H1 (cell line): Measurements from ENCODE around the gene GIPC2. TPM values are rescaled to one million over a fixed set of nuclear protein-coding genes. Genes with fewer than 3 reads are reported as not detected.

Experiments
- CTCF ChIA-PET: fragments of 300-600 bp; sonication (Branson Sonifier 250); formaldehyde crosslinking; loops from one replicate; lab custom pipeline; 2021; ENCODE audit not compliant: partially characterized antibody; lab: Charles Lee
- POLR2A ChIA-PET: fragments of 300-600 bp; sonication (Branson Sonifier 250); formaldehyde crosslinking; loops from one replicate; lab custom pipeline; 2021; ENCODE audit warnings: inconsistent platforms; ENCODE audit not compliant: partially characterized antibody; lab: Charles Lee
- DNase-seq, 2 experiments: peaks; one replicate each; pipeline versions ENCODE4 v3.0.0 to v3.0.0-alpha.2; 2010 to 2022; ENCODE audit warnings: low spot score in 2 of 2, low read depth in 1 of 2, mixed read lengths in 1 of 2
- FAIRE-seq: peaks from 2 replicates; lab custom pipeline; 2011; peaks lifted over from hg19 to GRCh38; lab: Jason Lieb, UNC
- H2AFZ ChIP-seq: 2 replicates; pipeline ENCODE4 v1.8.1; 2012; ENCODE audit warnings: low read length, inconsistent platforms
- H2AK5ac ChIP-seq: 2 replicates; pipeline ENCODE4 v1.6.1; 2013; ENCODE audit warnings: low read depth, low read length
- H2BK120ac ChIP-seq: replicated peaks from 2 replicates; pipeline ENCODE3; 2013; ENCODE audit warnings: low read depth, low read length, inconsistent platforms
- H2BK12ac ChIP-seq: 2 replicates; pipeline ENCODE4 v1.6.1; 2013; ENCODE audit warnings: low read depth, low read length
- H2BK15ac ChIP-seq: 2 replicates; pipeline ENCODE4 v1.6.1; 2013; ENCODE audit warnings: low read length
- H2BK20ac ChIP-seq: 2 replicates; pipeline ENCODE4 v1.6.1; 2013; ENCODE audit warnings: low read length
- H2BK5ac ChIP-seq: 2 replicates; pipeline ENCODE4 v1.6.1; 2013; ENCODE audit warnings: low read depth, low read length
- H3K14ac ChIP-seq: 2 replicates; pipeline ENCODE4 v1.6.1; 2013; ENCODE audit warnings: inconsistent platforms; ENCODE audit not compliant: insufficient read length
- H3K18ac ChIP-seq: 2 replicates; pipeline ENCODE4 v1.6.1; 2013; ENCODE audit warnings: low read length; ENCODE audit errors: extremely low read depth
- H3K23ac ChIP-seq: 2 replicates; pipeline ENCODE4 v1.6.1; 2013; ENCODE audit warnings: inconsistent platforms; ENCODE audit not compliant: insufficient read length
- H3K23me2 ChIP-seq: 2 replicates; pipeline ENCODE4 v1.6.1; 2013; ENCODE audit warnings: low read depth, low read length
- H3K27ac ChIP-seq: 2 replicates; pipeline ENCODE4 v1.6.1; 2011; ENCODE audit warnings: low read depth, low read length, inconsistent platforms
- H3K27me3 ChIP-seq, 4 experiments: replicated peaks in 1 of 4; 1 replicate in 1 of 4; 2 replicates in 3 of 4; pipeline versions ENCODE4 v1.6.1 to v1.8.1; 2011 to 2013; ENCODE audit warnings: low read length in 3 of 4, mild to moderate bottlenecking in 3 of 4, inconsistent platforms in 2 of 4, mixed read lengths in 2 of 4, moderate library complexity in 1 of 4; ENCODE audit not compliant: control insufficient read depth in 3 of 4, insufficient read depth in 3 of 4; ENCODE audit errors: extremely low read depth in 1 of 4
- H3K36me3 ChIP-seq, 4 experiments: 2 replicates each; pipeline versions ENCODE4 v1.6.1 to v1.8.1; 2011 to 2013; ENCODE audit warnings: mild to moderate bottlenecking in 4 of 4, low read length in 3 of 4, moderate library complexity in 2 of 4, control low read depth in 1 of 4, inconsistent platforms in 1 of 4; ENCODE audit not compliant: insufficient read depth in 4 of 4, control insufficient read depth in 2 of 4
- H3K4ac ChIP-seq: replicated peaks from 2 replicates; pipeline ENCODE3; 2013; ENCODE audit warnings: low read length, low read depth, mixed read lengths, inconsistent platforms; ENCODE audit not compliant: insufficient read length
- H3K4me1 ChIP-seq, 4 experiments: replicated peaks in 1 of 4; 1 replicate in 1 of 4; 2 replicates in 3 of 4; pipeline versions ENCODE4 v1.6.1 to v1.8.1; 2011 to 2013; ENCODE audit warnings: low read length in 3 of 4, inconsistent platforms in 2 of 4, mixed read lengths in 1 of 4; ENCODE audit not compliant: insufficient read depth in 4 of 4, control insufficient read depth in 3 of 4
- H3K4me2 ChIP-seq, 2 experiments: 2 replicates each; pipeline versions ENCODE4 v1.6.1 to v1.8.1; 2011 to 2013; ENCODE audit warnings: low read depth in 2 of 2, low read length in 2 of 2, control low read depth in 1 of 2, inconsistent platforms in 1 of 2, mild to moderate bottlenecking in 1 of 2; ENCODE audit not compliant: insufficient read depth in 1 of 2
- H3K4me3 ChIP-seq, 4 experiments: fragments of 200-600, 300-600 bp in 1 of 4; sonication (generic), shearing (Covaris generic), sonication (Bioruptor Twin) in 1 of 4; 2 replicates each; pipeline versions ENCODE4 v1.5.1 to v1.8.1; 2011 to 2016; ENCODE audit warnings: low read length in 4 of 4, low read depth in 3 of 4, control low read depth in 2 of 4, inconsistent platforms in 2 of 4, mild to moderate bottlenecking in 2 of 4, mixed read lengths in 1 of 4, moderate library complexity in 1 of 4; ENCODE audit not compliant: insufficient read depth in 2 of 4; ENCODE audit errors: extremely low read depth in 1 of 4
- H3K56ac ChIP-seq: replicated peaks from 2 replicates; pipeline ENCODE3; 2013; ENCODE audit warnings: low read depth, mild to moderate bottlenecking, mixed read lengths, low read length, inconsistent platforms; ENCODE audit not compliant: insufficient read length
- H3K79me1 ChIP-seq: 2 replicates; pipeline ENCODE4 v1.6.1; 2013; ENCODE audit warnings: low read depth, low read length, control low read depth
- H3K79me2 ChIP-seq, 2 experiments: 2 replicates each; pipeline versions ENCODE4 v1.6.1 to v1.8.1; 2012 to 2013; ENCODE audit warnings: low read length in 2 of 2, mild to moderate bottlenecking in 2 of 2, inconsistent platforms in 1 of 2; ENCODE audit not compliant: insufficient read depth in 2 of 2, control insufficient read depth in 1 of 2
- H3K9ac ChIP-seq, 4 experiments: replicated peaks in 1 of 4; 1 replicate in 1 of 4; 2 replicates in 3 of 4; pipeline versions ENCODE4 v1.6.1 to v1.8.1; 2011 to 2013; ENCODE audit warnings: low read depth in 3 of 4, low read length in 3 of 4, control low read depth in 2 of 4, mild to moderate bottlenecking in 2 of 4, moderate library complexity in 2 of 4, inconsistent platforms in 1 of 4; ENCODE audit errors: extremely low read depth in 1 of 4
- H3K9me3 ChIP-seq, 2 experiments: 2 replicates each; pipeline versions ENCODE4 v1.6.1 to v1.8.1; 2012 to 2013; ENCODE audit warnings: mild to moderate bottlenecking in 2 of 2, moderate library complexity in 2 of 2, control low read depth in 1 of 2, inconsistent platforms in 1 of 2, low read depth in 1 of 2, low read length in 1 of 2, mixed read lengths in 1 of 2; ENCODE audit not compliant: insufficient read depth in 2 of 2
- H4K20me1 ChIP-seq, 2 experiments: replicated peaks in 1 of 2; 2 replicates each; pipeline versions ENCODE3 to v1.8.1; 2011 to 2013; ENCODE audit warnings: inconsistent platforms in 2 of 2, low read length in 2 of 2, mild to moderate bottlenecking in 1 of 2; ENCODE audit not compliant: insufficient read depth in 2 of 2, control insufficient read depth in 1 of 2
- H4K5ac ChIP-seq: 2 replicates; pipeline ENCODE4 v1.6.1; 2013; ENCODE audit warnings: low read length, low read depth, mixed read lengths, inconsistent platforms; ENCODE audit not compliant: insufficient read length
- H4K8ac ChIP-seq: 2 replicates; pipeline ENCODE4 v1.8.0; 2013; ENCODE audit warnings: mild to moderate bottlenecking, moderate library complexity, low read length, inconsistent platforms; ENCODE audit not compliant: insufficient read depth; ENCODE audit errors: extremely low read depth
- H4K91ac ChIP-seq: replicated peaks from 2 replicates; pipeline ENCODE3; 2013; ENCODE audit warnings: low read length, mixed read lengths, inconsistent platforms; ENCODE audit not compliant: insufficient read length
- BRCA1 ChIP-seq: IDR thresholded peaks from 2 replicates; pipeline ENCODE4 v1.6.1; 2012; ENCODE audit warnings: low read depth, low read length, improper control_type of control experiment
- CHD1 ChIP-seq: IDR thresholded peaks from 2 replicates; pipeline ENCODE4 v1.6.1; 2012; ENCODE audit warnings: low read depth, low read length, improper control_type of control experiment
- CHD2 ChIP-seq: IDR thresholded peaks from 2 replicates; pipeline ENCODE4 v1.6.1; 2012; ENCODE audit warnings: low read length, improper control_type of control experiment
- CREB1 ChIP-seq: IDR thresholded peaks from 2 replicates; pipeline ENCODE4 v1.6.1; 2012; ENCODE audit warnings: inconsistent platforms
- GABPA ChIP-seq: IDR thresholded peaks from 2 replicates; pipeline ENCODE4 v1.6.1; 2011; ENCODE audit warnings: mild to moderate bottlenecking, low read length, moderate library complexity, borderline replicate concordance; ENCODE audit not compliant: insufficient read depth
- WGBS, 2 experiments: shearing (Covaris generic) in 1 of 2; methylation state at CpG; one replicate each; pipeline versions ENCODE4 v1.1.6 to v1.1.7; 2013 to 2015; ENCODE audit warnings: low lambda C conversion rate in 2 of 2, mixed read lengths in 2 of 2, inconsistent platforms in 1 of 2, low coverage in 1 of 2, missing lambda C conversion rate in 1 of 2; ENCODE audit not compliant: insufficient replicate concordance in 2 of 2, insufficient coverage in 1 of 2, insufficient read length in 1 of 2; ENCODE audit errors: extremely low coverage in 1 of 2, missing lambda C conversion rate in 1 of 2; 5-methylcytosine and 5-hydroxymethylcytosine counted together
- polyA plus RNA-seq, 7 experiments: library from polyadenylated mRNA; depleted of rRNA in 3 of 7; stranded (reverse) in 5 of 7; unstranded in 2 of 7; fragments of >200 nt in 5 of 7; fragments of 200-250 nt in 2 of 7; gene quantifications; 1 replicate in 5 of 7; 2 replicates in 1 of 7; 4 replicates in 1 of 7; pipeline versions ENCODE4 v1.2.1 to v1.2.3, GENCODE V29; 2011 to 2013; ENCODE audit warnings: missing spikeins in 2 of 7, mixed read lengths in 2 of 7
- total RNA-seq: library from RNA; stranded (reverse); fragmentation: NEBNext Ultra II Directional; extraction: Animal tissue kit (Norgen Biotek cat#: 25700); gene quantifications from 2 replicates; pipeline ENCODE4 v1.2.1, GENCODE V29; 2021
- TF ChIP-seq, protein P1 (sequence below): IDR thresholded peaks from 2 replicates; pipeline ENCODE4 v1.6.1; 2012; ENCODE audit warnings: low read length, inconsistent platforms

Gene GIPC2
- total and polyA plus RNA-seq, 2 of the 8 experiments (the other 6 are each of a cell fraction or from before 2014, with no cell fraction given) = 0.29 to 0.69 TPM

DNA sequence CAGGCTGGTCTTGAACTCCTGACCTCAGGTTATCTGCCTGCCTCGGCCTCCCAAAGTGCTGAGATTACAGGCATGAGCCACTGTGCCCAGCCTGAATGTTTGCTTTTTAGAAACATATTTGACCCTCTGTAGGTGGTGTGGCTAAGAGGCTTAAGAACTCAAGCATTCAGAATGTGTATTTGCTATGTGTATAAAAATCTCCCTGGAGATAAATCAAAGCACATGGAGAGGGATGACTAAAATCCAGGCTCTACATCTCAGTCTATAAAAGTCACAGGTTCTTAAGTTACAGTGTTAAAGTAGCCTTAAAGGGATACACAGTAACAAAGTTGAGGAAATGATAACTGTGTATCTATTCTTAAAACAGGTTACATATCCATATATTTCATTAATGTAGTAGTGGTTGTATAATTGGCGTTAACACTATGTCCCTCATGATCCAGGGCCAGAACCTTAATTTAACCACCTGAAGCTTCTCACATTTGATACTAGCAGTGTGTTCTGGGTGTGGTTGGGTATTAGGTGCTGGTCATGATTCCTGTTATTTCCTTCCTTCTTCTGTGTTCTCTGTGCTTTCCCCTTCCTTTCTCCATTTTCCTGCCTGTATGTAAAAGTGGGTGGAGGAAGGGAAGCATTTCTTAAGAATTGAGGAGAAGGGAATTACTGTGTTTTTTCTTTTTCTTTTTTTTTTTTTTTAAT is 16.2 kb downstream of the GIPC2 start:
- Histone ChIP-seq H3K4me3 (no peak overlapping the region), H3K27ac (no peak overlapping the region), H3K4me1 (no peaks in the 10 kb centered on the region), H3K9me3 (no peaks in the 10 kb centered on the region), H3K36me3 (no peaks in the 10 kb centered on the region), H2BK5ac (no peak overlapping the region), H3K9ac (no peak overlapping the region), H2AK5ac (no peak overlapping the region), H2BK15ac (no peak overlapping the region), H3K79me2 (no peaks in the 10 kb centered on the region), H4K5ac (no peak overlapping the region), H2BK20ac (no peak overlapping the region), H3K18ac (no peak overlapping the region), H3K14ac (no peak overlapping the region), H2AFZ (no peak overlapping the region), H2BK120ac (no peak overlapping the region), H3K79me1 (no peaks in the 10 kb centered on the region), H4K8ac (no peak overlapping the region), H3K23ac (no peak overlapping the region), H3K4me2 (no peak overlapping the region), H4K20me1 (no peaks in the 10 kb centered on the region), H3K27me3 (no peaks in the 10 kb centered on the region), H2BK12ac (no peak overlapping the region), H3K56ac (no peak overlapping the region), H3K23me2 (no peaks in the 10 kb centered on the region), H3K4ac (no peak overlapping the region), H4K91ac (no peak overlapping the region)
- FAIRE-seq = no peak
- TF ChIP-seq BRCA1 = no peak
- TF ChIP-seq CHD2 = no peak
- no peak for TF ChIP-seq CREB1
- TF ChIP-seq GABPA = no peak
- no peak for TF ChIP-seq CHD1
- TF ChIP-seq, protein P1, sequence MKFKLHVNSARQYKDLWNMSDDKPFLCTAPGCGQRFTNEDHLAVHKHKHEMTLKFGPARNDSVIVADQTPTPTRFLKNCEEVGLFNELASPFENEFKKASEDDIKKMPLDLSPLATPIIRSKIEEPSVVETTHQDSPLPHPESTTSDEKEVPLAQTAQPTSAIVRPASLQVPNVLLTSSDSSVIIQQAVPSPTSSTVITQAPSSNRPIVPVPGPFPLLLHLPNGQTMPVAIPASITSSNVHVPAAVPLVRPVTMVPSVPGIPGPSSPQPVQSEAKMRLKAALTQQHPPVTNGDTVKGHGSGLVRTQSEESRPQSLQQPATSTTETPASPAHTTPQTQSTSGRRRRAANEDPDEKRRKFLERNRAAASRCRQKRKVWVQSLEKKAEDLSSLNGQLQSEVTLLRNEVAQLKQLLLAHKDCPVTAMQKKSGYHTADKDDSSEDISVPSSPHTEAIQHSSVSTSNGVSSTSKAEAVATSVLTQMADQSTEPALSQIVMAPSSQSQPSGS = no peak
- DNase-seq = no peak
- CTCF ChIA-PET = interaction anchor here (0.6 to 1.9 kb wide), 9 partner anchors 9 to 83 kb away, joined by 3 to 12 read pairs (median 4); partner anchors contain the start of genes FUBP1 and GIPC2
- POLR2A ChIA-PET = interaction anchor here (1.3 to 2.1 kb wide), 2 partner anchors 9 to 57 kb away, joined by 4 to 5 read pairs; partner anchors contain the start of gene DNAJB4
- 85% methylated on average over 2 of the region's 2 CpGs; no CpG with 5 or more reads in 1 of the 2 experiments for WGBS, 2 experiments
